D341Med (cell line): Measurements from ENCODE around the gene RNU5B-1.

Experiments used
- DNase-seq: peaks from one replicate; pipeline ENCODE4 v3.0.0; 2012; ENCODE audit warnings: low spot score

RNU5B-1 gene

DNA sequence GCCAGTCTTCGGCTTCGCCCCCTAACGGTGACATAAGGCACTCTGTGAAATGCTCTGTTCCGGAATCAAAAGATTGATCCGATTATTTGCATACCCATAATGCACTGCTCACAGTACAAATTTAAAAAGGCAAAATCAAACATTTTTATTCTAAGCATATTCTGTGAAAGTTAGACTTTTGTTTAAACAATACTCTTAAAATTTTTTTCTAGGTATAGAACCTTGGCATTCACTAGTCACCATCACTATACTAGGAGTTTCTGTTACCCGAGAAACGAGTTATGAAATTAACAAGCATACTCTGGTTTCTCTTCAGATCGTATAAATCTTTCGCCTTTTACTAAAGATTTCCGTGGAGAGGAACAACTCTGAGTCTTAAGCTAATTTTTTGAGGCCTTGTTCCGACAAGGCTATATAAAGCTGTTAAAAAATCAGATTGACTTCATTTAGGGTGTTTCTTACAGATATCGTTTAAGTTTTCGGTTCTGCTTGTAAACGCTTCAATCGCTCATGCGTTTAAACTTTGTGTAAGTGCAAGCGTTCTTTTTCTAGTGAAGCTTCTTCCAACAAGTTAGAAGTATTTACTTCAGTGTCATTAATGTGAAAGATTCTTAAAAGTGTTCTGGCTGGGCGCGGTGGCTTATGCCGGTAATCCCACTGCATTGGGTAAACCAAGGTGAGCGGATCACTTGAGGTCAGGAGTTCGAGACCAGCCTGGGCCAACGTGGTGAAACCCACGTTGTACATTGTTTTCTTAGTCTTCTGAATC is at the start of gene RNU5B-1:
Gene RNU5B-1 (plus strand): TSS at position 297 of the 769 bp plus-strand sequence.
- peak; percentile 75 for DNase-seq

DNA sequence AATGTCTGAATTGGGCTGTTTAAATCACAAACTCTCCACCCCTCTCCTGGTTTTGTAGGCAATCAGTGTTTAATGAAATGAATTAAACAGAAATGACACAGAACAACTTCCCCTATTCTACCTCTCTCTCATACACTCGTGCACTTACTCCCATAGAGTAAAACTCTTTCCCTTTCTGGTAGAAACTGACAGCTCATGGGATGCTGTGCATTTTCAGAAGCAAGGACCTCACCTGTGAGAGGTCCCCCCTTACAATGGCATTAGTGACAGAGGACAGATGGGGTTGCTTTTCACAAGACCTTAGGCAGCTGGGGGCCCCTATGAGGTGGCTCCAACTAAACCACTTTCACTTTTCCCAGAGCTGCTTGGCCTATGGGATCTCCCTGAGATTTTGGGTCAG is 49.7 kb upstream of the RNU5B-1 start:
- DNase-seq, result no peak

DNA sequence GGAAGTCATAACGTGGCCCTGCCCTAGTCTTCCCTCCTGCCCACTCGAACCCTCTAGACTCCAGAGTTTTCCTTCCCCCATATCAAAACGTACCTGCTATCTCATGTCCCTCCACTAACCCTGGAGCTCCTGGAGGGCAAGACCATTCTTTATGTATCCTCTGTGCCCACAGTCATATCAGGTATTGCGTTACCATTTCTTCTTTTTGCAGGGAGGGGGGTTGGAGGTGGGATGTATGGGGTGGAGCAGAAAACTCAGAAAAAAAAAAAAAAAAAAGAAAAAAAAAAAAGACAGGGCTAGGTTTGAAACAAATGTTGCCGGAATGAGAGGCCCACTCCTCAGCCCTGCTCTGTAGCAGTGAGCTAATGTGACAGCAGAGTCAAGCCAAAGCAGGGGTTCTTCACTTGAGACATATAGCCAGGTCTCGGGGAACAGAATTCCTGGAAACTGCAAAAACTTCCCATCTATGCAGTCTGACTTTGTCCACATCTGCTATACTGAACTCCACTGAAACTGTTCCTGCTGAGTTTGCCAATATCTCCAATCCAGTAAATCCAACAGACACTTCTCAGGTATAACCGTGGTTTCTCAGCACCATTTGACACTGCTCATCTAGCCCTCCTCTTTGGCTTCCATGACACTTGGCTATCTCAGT is 48.9 kb upstream of the RNU5B-1 start:
- no peak for DNase-seq

DNA sequence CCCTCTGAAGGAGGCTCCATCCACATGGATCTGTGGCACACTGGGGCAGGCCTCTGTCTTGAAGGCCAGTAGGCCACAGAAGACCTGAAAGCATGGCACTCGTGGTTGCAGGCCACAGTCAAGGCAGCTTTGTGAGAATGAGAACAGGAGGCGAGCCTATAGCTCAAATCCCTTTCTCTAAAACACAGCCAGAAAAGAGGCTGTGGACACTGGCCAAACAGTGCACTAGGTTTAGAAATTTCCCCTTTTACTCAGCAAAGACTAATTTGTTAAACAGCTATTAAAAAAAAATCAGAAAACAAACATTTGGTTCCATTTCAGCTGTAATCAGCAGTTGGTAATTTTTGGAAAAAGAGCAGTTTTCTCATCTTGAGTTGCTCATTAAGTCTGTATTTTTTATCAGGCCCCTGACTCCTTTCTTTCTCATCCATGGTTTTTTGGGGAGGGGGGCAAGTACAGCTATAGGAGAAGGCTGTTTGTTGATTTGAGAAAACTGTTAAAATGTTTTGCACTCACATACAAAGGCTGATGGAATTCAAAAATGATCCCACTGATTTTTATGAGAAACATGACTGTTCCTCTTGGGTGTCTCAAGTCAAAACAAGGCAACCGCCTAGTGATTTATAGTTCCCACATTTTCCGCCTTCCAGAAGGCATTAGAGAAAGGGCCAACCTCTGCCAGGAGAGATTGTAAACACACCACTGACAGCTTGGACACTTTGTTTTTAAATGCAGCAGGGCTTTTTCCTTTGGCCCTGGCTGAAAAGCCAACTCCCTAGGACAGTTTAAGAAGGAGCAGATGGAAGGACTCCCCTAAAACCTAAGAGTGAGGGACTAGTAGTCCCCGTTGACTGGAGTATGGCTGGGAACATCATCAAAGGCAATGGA is 45.9 kb upstream of the RNU5B-1 start:
- no peak for DNase-seq

DNA sequence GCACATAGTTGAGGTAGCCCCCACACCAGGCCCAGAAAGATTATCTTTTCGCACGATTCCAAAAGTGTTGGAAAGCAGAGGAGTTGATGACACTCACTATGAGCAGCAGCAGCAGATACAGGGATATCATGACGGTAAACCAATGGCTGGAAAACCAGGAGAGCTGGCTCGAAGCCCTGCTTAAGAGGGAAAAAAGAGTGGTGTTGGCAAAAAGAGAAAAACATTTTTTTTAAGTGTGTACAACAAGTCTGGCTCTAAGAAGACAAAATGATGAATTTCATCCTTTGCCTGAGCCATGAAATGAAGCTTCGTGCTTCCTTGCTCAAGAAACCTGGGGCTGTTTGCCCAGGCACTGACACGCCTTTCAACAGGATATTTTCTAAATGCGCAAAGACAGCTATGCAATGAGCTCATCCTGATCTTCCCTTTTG is 45.1 kb upstream of the RNU5B-1 start:
- DNase-seq, result no peak

DNA sequence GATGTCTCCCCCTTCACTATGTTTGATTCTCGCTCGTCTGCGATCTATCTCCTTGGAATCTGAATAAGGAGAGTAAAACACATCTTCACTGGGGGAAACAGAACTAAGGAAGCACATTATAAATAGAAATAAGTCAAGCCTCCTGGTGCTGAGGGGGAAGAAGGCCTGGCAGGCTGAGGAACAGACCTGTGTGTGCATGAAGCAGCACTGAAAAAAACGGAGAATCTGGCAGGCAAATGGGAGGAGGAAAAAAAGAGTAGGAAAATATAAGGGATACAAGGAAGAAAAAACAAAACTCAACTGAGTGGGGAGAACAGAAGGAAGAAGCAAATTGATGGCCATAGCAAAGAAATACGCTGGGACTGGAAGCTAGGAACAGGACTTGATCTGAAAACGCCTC is 43.5 kb upstream of the RNU5B-1 start:
- DNase-seq, result no peak

DNA sequence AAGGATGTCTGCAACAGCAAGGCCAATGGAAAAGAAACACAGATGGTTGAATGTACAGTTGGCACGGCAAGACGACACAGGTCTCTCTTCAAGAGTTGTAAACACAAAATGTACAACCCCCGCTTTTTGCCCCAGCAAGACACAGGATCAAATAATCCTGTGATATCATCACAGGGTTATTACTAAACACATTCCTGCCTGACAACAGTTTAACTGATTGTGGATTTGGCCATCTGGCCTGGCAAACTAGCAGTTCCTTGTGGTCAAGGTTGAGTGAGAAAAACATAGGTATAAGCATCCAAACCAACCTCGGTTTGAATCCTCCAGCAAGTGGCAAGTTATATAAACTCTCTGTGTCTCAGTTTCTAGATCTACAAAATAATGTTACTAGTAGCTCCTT is 41.2 kb upstream of the RNU5B-1 start:
- no peak for DNase-seq

DNA sequence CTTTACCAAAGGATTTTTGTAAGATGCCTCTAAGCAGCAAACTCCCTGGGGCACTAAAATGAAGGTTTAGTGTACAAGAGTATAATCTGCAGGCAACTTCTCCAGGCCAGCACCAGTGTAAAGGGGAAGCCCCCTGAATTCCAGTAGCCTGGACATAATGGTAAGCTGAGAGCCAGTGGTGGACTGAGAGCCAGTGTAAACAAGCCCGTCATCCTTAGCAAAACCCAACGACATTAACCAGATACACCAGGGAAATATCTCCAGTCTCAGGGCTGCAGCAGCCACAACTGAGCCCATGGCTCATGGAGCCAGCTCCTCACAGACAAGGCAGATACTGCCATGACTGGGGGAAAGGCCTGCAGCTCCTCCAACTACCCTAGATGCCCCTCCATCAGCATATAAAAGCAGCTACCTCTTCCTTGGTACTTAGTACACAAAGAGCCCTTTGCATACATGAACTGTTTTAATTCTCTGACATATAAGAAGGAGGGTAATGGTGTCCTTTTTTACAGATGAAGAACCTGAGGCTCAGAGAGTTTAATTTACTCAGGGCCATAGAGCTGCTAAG is 39.5 kb upstream of the RNU5B-1 start:
- peak; percentile 27 for DNase-seq

DNA sequence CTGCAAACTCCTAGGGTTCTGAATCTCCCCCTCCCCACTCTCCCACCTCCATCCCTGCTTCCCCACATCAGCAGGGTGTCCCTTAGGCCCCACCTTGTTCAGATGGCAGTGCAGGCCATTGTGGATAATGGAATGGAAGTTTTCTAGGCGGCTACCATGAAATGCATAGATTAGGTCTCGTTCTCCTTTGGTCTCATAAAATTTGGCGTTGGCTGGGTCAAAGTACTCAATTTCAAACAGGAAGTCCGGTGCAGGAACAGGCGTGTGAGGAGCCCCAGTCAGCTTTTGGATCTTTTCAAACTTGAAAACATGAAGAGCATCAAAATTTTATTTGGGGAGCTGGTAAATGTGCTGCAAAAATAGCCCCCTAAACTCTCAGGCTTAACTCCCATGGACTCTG is 38.0 kb upstream of the RNU5B-1 start:
- no peak for DNase-seq

DNA sequence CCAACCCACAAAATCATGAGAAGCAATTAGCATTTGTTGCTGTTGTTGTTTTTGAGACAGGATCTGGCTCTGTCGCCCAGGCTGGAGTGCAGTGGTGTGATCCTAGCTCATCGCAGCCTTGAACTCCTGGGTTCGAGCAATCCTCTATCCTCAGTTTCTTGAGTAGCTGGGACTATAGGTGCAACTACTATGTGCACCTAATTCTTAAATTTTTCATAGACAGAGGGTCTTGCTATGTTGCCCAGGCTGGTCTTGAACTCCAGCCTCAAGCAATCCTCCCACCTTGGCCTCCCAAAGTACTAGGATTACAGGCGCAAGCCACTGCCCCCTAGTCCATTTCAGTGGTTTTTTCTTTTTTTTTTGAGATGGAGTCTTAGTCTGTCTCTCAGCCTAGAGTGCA is 36.1 kb upstream of the RNU5B-1 start:
- DNase-seq, result no peak

DNA sequence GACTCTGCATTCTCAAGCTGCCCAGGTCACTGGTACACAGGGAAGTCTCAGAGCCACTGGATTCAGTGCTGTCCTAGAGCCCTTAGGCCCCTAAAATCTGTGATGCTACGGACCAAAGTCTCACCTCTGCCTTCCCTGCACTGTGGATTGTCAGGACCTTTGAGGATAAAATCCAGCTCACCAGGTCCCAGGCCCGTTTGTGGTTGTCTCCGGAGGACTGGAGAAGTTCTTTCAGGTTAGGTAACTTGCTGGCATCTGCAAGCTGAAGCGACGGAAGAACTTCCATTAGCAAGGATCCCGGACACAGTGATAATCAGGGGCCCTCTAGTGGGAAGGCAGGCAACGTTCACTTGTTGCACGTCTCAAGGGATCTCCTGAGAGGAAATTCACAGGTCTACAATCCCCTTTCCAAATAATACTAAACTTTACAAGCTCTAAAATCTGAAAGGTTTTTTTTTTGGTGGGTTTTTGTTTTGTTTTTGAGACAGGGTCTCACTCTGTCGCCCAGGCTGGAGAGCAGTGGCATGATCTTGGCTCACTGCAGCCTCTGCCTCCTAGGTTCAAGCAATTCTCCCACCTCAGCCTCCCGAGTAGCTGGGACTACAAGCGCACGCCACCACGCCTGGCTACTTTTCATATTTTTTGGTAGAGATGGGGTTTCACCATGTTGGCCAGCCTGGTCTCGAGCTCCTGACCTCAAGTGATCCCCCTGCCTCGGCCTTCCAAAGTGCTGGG is 33.5 kb upstream of the RNU5B-1 start:
- DNase-seq, result peak; percentile 83

DNA sequence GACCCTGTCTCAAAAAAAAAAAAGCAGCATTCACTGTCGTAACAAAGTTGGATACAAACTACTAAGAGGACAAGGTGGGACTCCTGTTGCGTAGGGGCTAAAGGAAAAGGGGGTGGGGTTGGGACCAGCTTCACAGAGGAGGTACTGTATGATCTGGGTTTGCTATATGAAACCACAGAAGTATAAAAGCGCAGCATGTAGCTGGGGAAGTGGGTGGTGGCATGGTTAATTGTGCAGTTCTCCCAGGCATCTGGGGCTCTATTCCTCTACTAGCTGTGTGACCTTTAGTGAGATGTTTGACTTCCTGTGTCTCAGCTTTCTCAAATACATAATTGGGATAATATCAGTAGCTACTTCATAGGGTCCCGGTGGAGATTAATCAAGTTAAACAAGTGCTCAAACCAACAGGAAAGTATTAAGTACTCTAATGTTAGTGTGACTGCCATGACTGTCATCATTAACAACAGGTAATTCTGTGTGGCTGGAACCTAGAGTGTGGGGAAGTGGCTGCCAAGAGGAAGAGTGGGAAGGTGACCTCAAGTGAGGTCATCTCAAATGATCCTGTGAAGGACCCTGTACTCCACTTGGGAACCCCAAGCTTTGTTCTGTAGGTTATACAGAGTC is 29.3 kb upstream of the RNU5B-1 start:
- no peak for DNase-seq

DNA sequence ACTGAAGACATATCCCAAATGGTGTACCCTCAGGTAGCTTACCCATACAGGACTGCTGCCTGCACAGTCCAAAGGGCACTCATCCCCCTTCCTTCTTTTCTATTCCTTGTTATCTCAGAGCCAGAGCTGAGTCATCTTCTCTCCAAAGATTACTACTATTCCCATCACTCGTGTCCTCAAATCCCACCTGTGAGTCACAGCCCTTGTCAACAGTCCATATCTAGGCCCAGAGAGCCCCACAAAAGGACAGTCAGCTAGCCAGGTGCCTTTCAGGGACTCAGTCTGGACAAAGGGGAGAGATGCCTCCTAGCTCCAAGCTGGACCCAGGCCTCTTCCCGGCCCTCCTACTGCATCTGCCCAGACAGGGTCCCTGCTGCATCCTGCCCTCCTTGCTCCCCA is 28.8 kb upstream of the RNU5B-1 start:
- DNase-seq, result no peak

DNA sequence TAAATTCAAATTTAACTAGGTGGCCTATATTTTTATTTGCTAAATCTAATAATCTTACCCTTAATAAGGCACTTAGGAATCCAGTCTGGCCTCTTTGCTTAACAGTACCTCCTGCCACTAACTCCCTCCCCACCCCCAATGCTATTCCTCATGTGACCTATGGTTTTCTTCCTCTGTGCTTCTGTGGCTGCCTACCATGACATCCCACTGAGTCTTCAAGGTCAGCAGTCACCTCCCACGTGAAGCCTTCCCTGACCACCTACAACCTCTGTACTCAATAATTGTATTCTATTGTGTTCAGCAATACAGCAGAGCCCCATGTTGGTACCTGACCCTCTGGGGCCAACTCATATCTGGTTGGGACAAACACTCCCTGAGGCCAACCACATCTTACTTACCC is 27.5 kb upstream of the RNU5B-1 start:
- DNase-seq, result no peak

DNA sequence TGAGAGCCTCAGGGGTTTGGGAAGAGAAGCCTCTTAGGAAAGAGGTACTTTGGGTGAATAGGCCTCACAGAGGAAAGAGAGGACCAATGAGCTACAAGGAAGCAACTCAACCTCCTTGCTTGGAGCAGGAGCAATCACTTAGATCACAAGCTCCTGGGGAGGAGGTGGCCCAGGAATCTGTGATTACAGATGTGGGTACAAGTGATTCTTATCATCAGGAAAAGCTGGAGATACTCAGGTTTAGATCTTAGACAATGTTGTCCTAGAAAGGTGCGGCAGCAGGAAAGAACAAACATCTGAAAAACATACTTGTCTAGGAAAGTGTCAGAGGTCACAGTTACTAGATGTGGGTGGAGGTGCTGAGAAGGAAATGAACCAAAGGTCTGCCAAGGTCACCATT is 26.0 kb upstream of the RNU5B-1 start:
- no peak for DNase-seq

DNA sequence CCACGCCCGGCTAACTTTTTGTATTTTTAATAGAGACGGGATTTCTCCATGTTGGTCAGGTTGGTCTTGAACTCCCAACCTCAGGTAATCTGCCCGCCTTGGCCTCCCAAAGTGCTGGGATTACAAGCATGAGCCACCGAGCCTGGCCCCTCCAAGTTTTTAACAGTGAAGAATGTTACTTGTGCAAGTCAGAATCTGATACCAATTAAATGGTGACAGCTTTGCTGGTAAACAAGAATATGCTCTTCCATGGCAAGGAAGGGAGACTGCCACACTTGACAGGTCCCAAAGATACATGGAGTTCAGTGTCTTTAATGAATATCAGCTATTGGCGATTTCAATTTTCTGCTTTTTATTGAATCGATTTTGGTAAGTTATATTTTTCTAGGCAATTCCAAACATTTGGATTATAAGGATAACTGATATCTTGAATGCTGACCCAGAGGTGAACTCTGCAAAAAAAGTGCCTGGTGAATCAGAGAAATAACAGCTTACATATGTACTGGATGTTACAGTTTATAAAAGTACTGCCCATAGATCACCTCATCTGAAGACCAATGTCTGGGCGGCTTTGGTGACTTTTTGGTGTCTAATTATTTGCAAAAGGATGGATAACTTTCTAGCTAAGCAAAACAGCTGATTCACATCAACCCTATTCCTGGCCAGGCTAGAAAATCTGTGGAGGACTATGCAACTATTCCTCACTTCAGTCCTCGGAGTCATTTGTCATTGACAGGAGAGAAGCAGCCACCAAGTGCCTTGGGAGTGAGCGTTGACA is 19.0 kb upstream of the RNU5B-1 start:
- no peak for DNase-seq

DNA sequence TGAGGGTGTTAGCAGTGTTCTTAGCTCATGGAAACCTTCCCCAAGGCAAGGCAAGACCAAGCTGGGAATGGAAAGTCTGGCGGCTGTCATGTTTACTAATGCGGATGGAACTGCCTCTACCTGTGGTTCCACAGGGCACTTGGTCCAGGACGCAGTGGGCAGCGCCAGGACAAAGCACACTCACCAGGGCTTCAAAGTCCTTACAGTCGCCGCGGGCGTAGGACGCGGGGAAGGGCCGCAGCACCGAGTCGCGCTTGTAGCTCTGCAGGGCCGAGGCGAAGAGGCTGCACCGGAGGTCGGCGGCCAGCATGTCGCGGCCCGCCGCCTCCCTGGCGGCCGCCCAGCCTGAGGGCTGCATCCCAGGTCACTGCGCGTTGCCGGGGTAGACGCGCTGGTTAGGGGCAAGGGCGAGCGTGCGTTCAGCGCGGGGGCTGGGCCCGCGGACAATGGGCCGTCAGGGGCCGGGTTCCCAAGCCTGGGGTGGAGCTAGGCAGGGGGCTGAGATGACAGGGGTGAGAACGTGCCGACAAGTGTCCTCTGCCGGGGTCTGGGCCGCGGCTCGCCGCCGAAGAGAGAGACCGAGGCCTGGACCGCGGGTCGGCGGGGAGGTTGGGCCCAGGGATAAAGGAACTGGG is 18.3 kb upstream of the RNU5B-1 start:
- DNase-seq, result peak; percentile 74

DNA sequence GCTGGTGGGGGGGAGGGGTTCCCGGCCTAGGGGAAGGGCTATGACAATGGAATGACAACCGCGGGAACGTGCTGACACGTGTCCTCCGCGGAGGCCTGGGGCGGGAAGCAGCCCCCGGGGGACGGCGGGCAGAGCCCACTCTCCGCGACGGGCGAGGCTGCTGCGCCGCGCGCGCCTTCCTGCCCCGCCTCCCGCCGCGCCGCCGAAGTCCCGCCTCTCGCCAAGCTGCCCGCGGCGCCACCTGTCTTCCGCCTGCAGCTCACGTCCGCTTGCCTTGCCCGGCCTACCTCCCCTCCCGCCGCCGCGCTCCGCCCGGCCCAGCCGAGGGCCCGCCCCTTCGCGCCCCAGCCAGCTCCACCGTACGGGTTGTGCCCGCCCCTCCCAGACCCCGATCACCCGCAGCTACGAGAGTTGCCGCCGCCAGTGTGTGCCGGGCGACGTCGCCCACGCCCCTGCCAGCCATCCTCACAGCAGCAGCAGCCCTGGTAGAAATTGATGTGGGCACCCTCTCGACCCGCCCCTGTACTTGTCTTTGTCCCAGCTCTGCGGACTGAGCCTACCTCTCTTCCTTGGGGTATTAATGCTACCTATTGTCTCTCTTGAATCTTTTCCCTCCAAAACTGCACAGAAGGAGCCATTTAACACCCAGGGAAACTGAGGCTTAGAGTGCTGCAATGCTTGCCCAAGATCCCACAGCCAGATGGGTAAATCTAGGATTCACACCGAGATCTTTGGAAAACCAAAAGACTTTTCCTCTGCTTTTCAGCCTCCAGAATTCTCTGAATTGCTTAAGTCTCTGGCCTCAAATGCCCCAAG is 17.6 kb upstream of the RNU5B-1 start, which contains the start of gene PARP16:
Gene PARP16 (minus strand): TSS at position 180 of the 816 bp plus-strand sequence. CDS start 457 bp downstream, outside the sequence.
- DNase-seq, result peak; percentile 95

DNA sequence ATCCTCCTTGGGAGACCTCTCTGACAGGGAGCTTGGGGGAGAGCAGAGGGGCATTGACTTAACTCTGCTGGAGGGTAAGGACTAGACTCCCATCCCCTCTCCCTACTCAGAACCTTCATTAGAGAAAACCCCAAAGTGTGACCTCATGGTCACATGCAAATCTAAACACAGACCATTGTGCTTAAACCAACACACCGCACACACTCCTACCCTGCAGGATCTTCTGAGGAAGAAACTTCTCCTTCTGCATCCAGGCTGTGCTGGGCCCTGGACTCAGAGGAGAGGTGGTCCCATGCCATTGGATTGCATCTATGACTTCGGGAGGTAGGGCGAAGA is 17.0 kb upstream of the RNU5B-1 start:
- no peak for DNase-seq
